NCI-H187 treated with DMSO at 0.1 percent for 48 hours (cell line): ENCODE results near the gene NAA30.

Experiments
- DNase-seq: peaks from one replicate; lab custom pipeline; 2025; lab: John Stamatoyannopoulos, UW

The NAA30 gene

DNA sequence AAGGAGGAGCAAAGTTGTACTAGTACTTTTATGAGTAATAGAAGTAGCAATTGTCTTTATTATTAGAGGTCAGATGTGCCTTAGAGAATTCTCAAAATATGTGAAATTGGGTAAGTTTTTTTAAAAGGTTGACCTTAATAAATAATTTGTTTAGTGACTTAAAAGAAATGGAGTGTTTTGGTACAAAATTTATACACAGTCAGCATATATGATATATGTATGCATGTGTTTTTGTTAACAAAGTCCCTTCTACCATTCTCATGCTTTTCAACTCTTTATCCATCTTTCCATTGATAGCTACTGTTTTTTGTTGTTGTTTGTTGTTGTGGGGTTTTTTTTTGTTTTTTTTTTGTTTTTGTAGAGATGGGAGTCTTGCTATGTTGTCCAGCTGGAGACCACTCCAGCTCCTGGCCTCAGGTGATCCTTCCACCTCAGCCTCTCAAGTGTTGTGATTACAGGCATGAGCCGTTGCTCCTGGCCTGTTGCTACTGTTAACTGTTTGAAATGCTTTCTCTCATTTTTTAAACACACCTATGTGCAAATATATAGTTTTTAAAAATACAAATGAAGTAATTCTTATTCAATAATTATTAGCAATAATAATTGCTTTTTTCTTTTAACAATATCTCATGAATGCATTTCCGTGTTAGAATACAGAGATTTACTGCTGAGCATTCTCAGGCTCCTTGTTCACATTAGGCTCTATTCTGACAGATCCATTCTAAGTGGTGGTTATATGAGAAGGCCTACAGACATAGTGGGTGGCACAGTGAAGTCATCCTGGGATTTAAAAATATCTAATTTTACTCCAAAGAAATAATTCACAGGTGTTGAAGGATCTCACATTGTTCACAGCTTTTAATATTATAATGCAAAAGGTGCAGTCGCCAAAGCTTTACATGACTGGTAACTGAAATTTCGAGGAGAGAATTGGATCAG is 10.4 kb downstream of the NAA30 start:
- DNase-seq = no peak

GRCh38 chr14:57401501-57401900 is 11.1 kb downstream of the NAA30 start:
- no peak for DNase-seq

- DNase-seq = no peak
Measured at GRCh38 chr14:57402173-57402852, 11.9 kb downstream of the NAA30 start.

- DNase-seq = no peak
Measured at GRCh38 chr14:57403521-57403864, 13.1 kb downstream of the NAA30 start.

- no peak for DNase-seq
Measured at GRCh38 chr14:57405562-57405961, 15.2 kb downstream of the NAA30 start.

DNA sequence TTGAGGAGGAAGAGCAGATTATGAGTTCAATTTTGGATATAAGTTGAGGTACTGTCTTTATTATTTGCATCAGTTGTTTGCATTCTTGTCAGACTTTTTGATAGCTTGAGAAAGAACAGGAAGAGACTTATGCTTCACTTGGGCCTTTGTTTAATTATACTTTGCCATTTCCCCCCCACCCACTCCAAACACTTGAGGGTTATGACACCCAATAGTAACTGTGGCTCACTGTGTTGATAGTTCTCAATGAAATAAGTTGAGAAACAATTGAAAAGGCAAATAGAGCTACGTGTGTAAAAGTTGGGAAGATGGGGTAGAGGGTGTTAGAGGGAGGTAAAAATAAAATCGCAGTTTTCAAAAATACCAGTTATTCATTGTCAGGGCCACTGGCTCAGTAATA is 17.7 kb downstream of the NAA30 start:
- DNase-seq = no peak

GRCh38 chr14:57408634-57409033 is 18.2 kb downstream of the NAA30 start:
- DNase-seq = no peak

DNA sequence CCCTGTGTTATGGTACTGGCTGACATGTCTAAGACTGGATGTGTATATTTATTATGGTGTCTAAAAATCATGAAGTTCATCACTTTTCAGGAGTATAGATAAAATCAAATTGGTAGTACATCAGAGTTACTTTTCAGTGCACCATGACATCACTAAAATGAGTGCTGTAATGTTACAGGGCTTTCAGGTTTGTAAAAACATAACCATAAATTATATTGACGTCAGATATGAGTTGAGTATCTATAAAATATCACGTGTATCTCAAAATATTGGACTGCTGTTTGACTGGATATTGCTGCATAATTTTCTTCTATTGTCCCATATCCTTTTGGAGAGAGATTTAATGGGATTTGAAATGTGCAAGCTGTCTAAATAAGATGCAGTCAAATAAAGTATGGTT is 22.0 kb downstream of the NAA30 start:
- DNase-seq = no peak

DNA sequence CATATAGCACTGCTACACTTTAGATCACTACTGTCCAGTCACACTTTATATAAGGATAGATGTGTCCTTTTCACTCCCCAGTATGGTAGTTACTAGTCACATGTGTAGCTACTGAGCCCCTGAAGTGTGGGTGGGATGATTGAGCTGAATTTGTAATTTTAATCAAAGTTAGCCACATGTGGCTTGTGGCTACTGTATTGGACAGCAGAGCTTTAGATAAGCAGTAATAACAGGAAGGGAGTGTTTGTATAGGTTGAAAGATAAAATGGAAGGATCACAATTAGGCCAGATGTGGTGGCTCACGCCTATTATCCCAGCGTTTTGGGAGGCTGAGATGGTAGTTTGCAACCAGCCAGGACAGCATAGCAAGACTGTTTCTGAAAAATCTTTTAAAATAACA is 23.5 kb downstream of the NAA30 start:
- DNase-seq = no peak

DNA sequence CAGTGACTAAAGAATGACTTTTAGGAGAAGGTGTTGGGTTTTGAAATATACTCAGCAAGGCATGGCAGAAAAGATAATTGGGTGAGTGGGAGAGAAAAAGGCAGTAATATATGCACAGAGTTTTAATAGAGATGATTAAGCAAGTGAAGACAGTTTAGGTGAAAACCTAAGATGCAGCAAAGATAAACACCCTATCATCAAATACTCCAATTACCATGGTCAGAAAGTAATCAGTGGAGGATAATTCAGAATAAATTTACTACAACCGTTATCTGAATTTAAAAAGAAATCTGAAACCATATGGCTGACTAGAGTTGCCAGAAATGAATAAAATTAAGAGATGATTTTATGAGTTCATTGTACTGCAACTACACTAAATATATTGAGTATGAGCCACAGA is 26.8 kb downstream of the NAA30 start:
- no peak for DNase-seq

- no peak for DNase-seq
Measured at GRCh38 chr14:57418999-57419398, 28.6 kb downstream of the NAA30 start.

- DNase-seq = no peak
Measured at GRCh38 chr14:57420033-57420432, 29.6 kb downstream of the NAA30 start.

DNA sequence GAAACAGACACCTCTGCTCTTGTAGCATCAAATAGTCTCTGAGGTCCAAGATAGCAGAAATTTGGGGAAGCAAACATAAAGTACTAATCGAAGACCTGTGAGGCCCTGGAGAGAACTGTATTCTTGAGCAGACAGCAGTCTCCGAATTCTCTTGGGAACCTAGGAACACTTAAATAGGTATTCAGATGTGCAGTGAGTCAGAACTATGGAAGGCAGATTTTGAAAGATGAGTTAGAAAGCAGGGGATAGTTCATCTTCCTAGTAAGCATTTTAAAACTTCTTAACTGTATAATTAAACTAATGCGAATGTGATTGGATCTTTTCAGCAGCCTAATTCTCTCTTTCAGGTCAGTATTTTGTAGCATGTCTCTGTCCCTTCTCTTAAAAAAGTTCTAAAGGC is 30.6 kb downstream of the NAA30 start:
- DNase-seq = no peak

DNA sequence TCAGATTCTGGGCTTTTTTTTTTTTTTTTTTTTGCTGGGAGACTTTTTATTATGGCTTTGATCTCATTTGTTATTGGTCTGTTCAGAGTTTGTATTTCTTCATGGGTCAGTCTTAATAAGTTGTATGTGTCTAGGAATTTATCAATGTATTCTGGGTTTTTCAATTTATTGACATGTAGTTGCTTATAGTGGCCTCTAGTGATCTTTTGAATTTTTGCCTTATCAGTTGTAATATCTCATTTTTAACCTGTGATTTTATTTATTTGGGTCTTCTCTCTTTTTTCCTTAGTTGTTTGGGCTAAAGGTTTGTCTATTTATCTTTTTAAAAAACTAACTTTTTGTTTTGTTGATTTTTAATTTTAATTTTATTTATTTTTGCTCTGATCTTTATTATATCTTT is 45.5 kb downstream of the NAA30 start:
- no peak for DNase-seq

- DNase-seq = no peak
Measured at GRCh38 chr14:57461777-57462320, 71.5 kb downstream of the NAA30 start.

GRCh38 chr14:57462551-57462950 is 72.2 kb downstream of the NAA30 start:
- DNase-seq = no peak

- no peak for DNase-seq
Measured at GRCh38 chr14:57464008-57464730, 73.8 kb downstream of the NAA30 start.
